ENCODE data around the gene VDR.

Gene VDR

GRCh38 chr12:47887529-47887928 is 17.3 kb downstream of the VDR start:
- H2AFZ ChIP-seq (ENCODE audit: low read length), result no peak overlapping the region
- TF ChIP-seq CTCF (IDR thresholded peaks at IDR 0.05; ENCODE audit: low read length) (no peak), EZH2 (optimal IDR thresholded peaks at IDR 0.05; ENCODE audit: low read depth, low read length) (no peak), EZH2phosphoT487 (IDR thresholded peaks at IDR 0.05; ENCODE audit: low read length) (no peak)
- H3K9me3 ChIP-seq (replicated peaks; ENCODE audit: insufficient read depth, low read length), result no peaks in the 10 kb centered on the region
- no peak overlapping the region for H3K4me2 ChIP-seq (ENCODE audit: low read depth, low read length)
- no peak overlapping the region for H3K9ac ChIP-seq (ENCODE audit: low read length)
- H3K4me3 ChIP-seq (ENCODE audit: low read length), result no peak overlapping the region
- H3K9me2 ChIP-seq (replicated peaks; ENCODE audit: insufficient read depth, low read length), result no peaks in the 10 kb centered on the region
- H3K27ac ChIP-seq (ENCODE audit: low read length), result no peak overlapping the region
- peaks cover 74% of the 10 kb centered on the region for H3K4me1 ChIP-seq (ENCODE audit: low read length)
- DNase-seq, result no peak
- H4K20me1 ChIP-seq (ENCODE audit: insufficient read depth, low read length), result no peaks in the 10 kb centered on the region
- H3K36me3 ChIP-seq (replicated peaks; ENCODE audit: insufficient read depth, low read length), result no peaks in the 10 kb centered on the region
- peaks cover 16% of the 10 kb centered on the region for H3F3A ChIP-seq (ENCODE audit: insufficient read depth, low read length)
- peaks cover 90% of the 10 kb centered on the region for H3K79me2 ChIP-seq (ENCODE audit: low read length)
- H3K27me3 ChIP-seq (replicated peaks; ENCODE audit: insufficient read depth, low read length), result no peaks in the 10 kb centered on the region

GRCh38 chr12:47886510-47887240 is 18.1 kb downstream of the VDR start:
- TF ChIP-seq EZH2 (optimal IDR thresholded peaks at IDR 0.05; ENCODE audit: low read depth, low read length), result no peak
- no peak for TF ChIP-seq EZH2phosphoT487 (IDR thresholded peaks at IDR 0.05; ENCODE audit: low read length)
- no peak for TF ChIP-seq CTCF (IDR thresholded peaks at IDR 0.05; ENCODE audit: low read length)
- H3K4me3 ChIP-seq (ENCODE audit: low read length), result no peak overlapping the region
- no peak overlapping the region for H3K4me2 ChIP-seq (ENCODE audit: low read depth, low read length)
- H3K9ac ChIP-seq (ENCODE audit: low read length), result no peak overlapping the region
- no peaks in the 10 kb centered on the region for H3K36me3 ChIP-seq (replicated peaks; ENCODE audit: insufficient read depth, low read length)
- H2AFZ ChIP-seq (ENCODE audit: low read length), result no peak overlapping the region
- no peaks in the 10 kb centered on the region for H3K27me3 ChIP-seq (replicated peaks; ENCODE audit: insufficient read depth, low read length)
- no peak overlapping the region for H3K27ac ChIP-seq (ENCODE audit: low read length)
- DNase-seq, result no peak
- no peaks in the 10 kb centered on the region for H3K9me2 ChIP-seq (replicated peaks; ENCODE audit: insufficient read depth, low read length)
- no peaks in the 10 kb centered on the region for H4K20me1 ChIP-seq (ENCODE audit: insufficient read depth, low read length)
- peaks cover 8% of the 10 kb centered on the region; the same call in 1 of the 2 replicates for H3F3A ChIP-seq (ENCODE audit: insufficient read depth, low read length)
- peaks cover 73% of the 10 kb centered on the region for H3K4me1 ChIP-seq (ENCODE audit: low read length)
- H3K9me3 ChIP-seq (replicated peaks; ENCODE audit: insufficient read depth, low read length), result no peaks in the 10 kb centered on the region
- H3K79me2 ChIP-seq (ENCODE audit: low read length), result peaks cover 92% of the 10 kb centered on the region

GRCh38 chr12:47885566-47885965 is 19.2 kb downstream of the VDR start:
- Histone ChIP-seq H3K36me3 (replicated peaks; ENCODE audit: insufficient read depth, low read length) (0 out of 2 replicates have a peak, but pooled peaks cover 3% of the 10 kb centered on the region), H2AFZ (ENCODE audit: low read length) (no peak overlapping the region), H3K9me3 (replicated peaks; ENCODE audit: insufficient read depth, low read length) (no peaks in the 10 kb centered on the region), H3F3A (ENCODE audit: insufficient read depth, low read length) (peaks cover 4% of the 10 kb centered on the region; the same call in 1 of the 2 replicates), H4K20me1 (ENCODE audit: insufficient read depth, low read length) (no peaks in the 10 kb centered on the region), H3K9me2 (replicated peaks; ENCODE audit: insufficient read depth, low read length) (no peaks in the 10 kb centered on the region), H3K4me3 (ENCODE audit: low read length) (no peak overlapping the region), H3K4me2 (ENCODE audit: low read depth, low read length) (no peak overlapping the region), H3K27ac (ENCODE audit: low read length) (no peak overlapping the region), H3K27me3 (replicated peaks; ENCODE audit: insufficient read depth, low read length) (no peaks in the 10 kb centered on the region), H3K4me1 (ENCODE audit: low read length) (peaks cover 66% of the 10 kb centered on the region), H3K9ac (ENCODE audit: low read length) (no peak overlapping the region), H3K79me2 (ENCODE audit: low read length) (peaks cover 94% of the 10 kb centered on the region)
- DNase-seq, result no peak
- TF ChIP-seq EZH2 (optimal IDR thresholded peaks at IDR 0.05; ENCODE audit: low read depth, low read length) (no peak), EZH2phosphoT487 (IDR thresholded peaks at IDR 0.05; ENCODE audit: low read length) (no peak), CTCF (IDR thresholded peaks at IDR 0.05; ENCODE audit: low read length) (no peak)
